Umbilical cord (tissue), 2 donors: ENCODE measurements around the gene NRXN2. TPM values are rescaled to one million over a fixed set of nuclear protein-coding genes. Genes with fewer than 3 reads are reported as not detected.

Source experiments
- DNase-seq: peaks from one replicate; pipeline ENCODE4 v3.0.0-alpha.2; 2015; ENCODE audit warnings: low spot score
- total RNA-seq: library from RNA; depleted of rRNA; stranded (reverse); fragments of >200 nt; gene quantifications from one replicate; pipeline ENCODE4 v1.2.3, GENCODE V29; 2014; ENCODE audit warnings: low replicate concordance; ENCODE audit not compliant: insufficient read depth

The NRXN2 gene
- total RNA-seq, 1 donor from 2014 or later, result 43.6 TPM

DNA sequence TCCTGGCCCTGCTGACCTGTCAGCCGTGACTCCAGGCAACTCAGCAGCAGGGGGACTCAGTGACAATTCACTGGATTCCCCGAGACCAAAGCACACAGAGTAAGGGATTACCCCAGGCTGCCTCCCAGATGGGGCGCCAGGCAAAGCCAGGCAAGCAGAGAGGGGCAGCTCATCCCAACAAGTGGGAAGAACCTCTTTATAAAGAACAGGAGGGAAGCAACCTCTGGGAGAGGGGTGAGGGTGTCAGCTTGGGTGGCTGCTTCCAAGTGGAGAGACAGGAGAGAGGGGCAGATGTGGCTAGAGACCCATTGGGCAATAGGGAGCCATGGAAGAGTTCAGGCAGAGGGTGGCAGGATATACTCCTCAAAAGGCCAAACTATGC lies 130.8 kb downstream of the NRXN2 start:
- DNase-seq, result no peak

DNA sequence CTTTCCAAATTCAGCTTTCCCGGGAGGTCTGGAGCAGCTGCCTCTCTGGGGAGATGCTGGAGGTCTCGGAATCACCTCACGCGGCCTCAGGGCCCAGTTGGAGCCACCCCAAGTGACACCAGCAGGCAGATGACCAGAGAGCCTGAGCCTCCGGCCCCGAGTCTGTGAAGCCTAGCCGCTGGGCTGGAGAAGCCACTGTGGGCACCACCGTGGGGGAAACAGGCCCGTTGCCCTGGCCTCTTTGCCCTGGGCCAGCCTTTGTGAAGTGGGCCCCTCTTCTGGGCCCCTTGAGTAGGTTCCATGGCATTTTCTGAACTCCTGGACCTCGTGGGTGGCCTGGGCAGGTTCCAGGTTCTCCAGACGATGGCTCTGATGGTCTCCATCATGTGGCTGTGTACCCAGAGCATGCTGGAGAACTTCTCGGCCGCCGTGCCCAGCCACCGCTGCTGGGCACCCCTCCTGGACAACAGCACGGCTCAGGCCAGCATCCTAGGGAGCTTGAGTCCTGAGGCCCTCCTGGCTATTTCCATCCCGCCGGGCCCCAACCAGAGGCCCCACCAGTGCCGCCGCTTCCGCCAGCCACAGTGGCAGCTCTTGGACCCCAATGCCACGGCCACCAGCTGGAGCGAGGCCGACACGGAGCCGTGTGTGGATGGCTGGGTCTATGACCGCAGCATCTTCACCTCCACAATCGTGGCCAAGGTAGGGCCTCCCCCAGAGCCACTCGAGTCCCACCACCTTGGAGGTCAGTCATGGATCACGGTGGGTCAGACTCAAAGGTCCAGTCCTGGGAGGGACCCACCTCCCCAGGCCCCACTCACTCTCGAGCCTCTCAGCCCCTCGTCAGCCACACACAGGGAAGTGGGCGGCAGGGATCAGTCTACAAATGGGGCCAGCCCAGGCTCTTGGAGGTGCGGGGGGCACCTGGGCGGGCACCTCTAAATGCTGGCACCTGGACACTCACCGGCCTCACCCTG lies 131.5 kb downstream of the NRXN2 start:
- DNase-seq, result no peak

DNA sequence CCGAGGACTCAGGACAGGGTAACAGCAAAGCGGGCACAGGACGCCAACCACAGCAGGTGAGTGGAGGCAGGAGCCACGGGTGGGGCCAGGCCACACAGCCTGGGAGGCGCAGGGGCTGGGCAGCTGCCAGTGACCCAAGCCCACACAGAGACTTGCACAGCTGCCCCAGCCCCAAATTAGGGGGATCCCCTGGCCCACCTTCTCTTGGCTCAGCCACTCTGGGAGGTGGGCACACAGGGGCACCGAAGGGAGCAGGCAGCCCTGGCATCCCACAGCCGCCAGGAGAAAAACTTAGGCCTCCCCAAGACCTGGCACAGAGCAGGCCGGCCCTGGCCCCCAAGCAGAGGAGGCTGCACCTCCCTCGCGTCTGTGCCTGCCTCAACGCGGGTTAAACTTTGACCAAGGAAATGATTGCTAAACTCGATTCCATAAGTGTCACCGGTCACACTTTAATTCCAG lies 132.2 kb downstream of the NRXN2 start, which contains the start of gene SLC22A12:
Gene SLC22A12, plus strand, starts transcription at position 458 of the 459 bp plus-strand sequence. CDS start 337 bp downstream, outside the sequence.
- DNase-seq, result no peak

DNA sequence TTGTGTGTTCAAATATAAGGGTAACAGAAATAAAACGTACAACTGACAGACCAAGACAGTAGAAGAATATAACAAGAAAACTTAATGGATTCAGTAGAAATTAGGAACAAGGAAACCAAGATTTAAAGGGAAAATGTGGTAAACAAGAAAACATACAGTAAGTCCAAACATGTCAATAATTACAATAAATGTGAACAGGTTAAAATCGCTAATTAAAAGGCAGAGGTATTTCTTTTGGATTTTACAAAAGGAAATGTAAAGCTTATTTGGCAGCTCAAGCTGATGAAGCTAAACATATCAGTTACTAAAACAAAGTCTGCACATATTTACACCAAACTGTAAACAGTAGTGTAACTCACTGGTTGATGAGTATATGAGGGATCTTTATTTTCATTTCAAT lies 134.3 kb downstream of the NRXN2 start:
- no peak for DNase-seq

DNA sequence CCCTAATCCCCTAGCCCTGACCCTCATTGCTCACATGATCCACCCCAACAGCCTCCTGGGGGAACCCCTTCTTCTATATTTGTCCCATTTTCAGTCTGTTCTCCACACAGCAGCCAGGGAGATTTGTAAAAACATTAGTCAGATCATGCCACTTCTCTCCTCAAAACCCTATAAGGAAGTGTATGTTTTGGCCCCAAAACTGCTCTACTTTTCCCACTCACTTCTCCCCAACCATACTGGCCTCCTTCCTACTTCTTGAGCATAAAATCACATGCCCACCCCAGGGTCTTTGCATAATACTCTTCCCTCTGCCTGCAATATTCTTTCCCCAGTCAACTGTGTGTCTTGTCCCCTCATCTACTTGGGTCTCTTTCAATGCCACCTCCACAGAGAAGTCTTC lies 136.6 kb downstream of the NRXN2 start:
- DNase-seq, result no peak

DNA sequence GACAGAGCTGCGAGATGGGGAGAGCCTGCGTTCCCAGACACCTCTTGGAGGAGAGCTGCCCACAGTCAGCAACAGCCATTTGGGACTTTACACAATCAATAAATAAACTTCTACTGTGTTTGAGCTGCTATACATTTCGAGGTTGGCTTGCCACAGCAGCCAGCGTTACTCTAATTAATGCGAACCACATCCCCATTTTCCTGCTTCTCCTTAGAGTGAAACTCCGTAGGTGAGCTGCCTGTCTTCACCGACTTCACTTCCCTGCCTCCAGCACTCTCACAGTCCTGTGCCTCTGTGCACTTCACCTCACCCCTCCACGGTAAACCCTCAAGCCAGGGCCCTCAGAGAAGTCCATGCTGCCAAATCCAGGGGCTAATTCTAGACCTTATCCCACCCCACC lies 137.8 kb downstream of the NRXN2 start:
- no peak for DNase-seq

DNA sequence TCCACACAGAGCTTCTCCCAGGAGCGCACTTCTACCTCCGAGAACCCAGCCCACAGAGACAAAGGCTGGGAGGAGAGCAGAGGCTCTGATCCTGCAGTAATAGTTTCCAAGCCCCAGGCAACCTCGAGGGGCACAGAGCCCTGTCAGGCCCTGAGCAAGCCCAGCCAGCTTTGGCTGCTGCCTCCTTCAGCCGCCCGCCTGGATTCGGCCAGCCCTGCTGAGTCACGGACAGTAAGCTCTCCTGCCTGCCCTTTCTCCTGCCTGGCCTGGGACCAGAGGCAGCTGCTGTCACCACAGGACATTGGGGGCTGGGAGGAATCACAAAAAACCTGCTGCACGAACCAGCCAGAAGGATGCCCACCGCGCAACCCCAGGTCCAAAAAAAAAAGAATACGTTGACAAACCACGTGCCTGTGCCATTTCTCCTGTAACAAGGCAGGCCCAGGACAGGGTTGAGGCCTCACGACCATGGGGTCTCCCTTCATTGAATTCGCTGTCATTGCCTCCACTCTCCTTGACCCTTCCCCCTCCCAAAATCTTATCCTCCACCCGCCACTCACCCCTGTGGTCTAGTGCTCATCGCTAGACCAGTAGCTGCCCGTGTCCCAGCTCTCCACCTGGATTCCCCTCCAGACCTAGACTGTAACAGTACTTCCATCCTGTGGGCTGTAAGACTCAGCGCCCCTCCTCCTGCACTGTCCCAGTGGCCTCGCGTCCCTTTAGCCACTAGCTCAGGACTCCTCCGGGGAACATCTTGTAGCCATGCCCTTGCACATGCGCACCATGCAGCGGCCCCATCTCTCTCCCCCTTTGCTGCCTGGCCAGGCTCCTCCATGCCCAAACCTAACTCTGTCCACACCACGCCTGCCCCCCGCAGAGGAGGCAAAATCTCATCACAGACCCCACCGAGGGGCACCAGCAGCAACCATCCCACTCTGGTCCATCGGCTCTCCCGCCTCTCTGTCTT lies 139.4 kb downstream of the NRXN2 start:
- no peak for DNase-seq

DNA sequence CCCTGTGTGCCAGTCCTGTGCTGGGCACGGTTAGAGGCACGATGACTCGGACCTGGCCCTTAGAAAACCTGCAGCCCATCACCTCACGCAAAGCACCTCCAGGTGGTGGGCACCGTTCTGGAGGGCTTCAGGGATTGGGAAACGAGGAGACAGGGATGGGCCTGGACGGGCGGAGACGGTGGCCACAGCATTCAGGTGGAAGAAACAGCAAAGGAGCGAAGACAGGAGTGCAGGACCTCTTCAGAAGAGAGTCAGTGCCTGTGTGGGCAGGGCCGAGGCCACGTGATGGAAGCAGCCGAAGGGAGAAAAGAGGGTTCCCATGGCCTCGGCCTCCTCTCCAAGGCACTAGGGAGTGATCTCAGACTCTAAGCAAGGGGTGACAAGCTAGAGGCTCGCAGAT lies 140.1 kb downstream of the NRXN2 start:
- no peak for DNase-seq

DNA sequence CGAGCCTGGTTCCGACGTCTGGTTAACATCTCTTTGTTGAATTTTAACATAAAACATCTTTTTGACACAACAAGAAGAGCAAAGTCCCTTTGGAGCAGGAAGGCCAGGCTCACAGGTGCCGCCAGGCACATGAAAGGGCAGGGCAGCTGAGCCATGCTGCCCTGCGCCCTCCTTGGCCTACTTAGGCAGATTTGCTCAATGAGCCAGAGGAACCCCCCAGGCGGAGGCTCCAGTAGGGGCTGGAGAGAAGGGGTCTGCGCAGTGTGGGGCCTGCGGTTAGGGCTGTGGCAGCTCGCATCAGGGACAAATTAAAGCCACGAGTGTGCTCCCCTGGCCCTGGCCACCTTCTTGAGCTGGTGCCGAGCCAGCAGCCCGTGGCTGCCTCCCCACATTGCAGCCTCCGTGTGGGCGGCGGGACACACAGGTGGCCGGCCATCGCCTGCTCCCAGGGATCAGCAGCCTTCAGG lies 141.9 kb downstream of the NRXN2 start:
- DNase-seq, result no peak

DNA sequence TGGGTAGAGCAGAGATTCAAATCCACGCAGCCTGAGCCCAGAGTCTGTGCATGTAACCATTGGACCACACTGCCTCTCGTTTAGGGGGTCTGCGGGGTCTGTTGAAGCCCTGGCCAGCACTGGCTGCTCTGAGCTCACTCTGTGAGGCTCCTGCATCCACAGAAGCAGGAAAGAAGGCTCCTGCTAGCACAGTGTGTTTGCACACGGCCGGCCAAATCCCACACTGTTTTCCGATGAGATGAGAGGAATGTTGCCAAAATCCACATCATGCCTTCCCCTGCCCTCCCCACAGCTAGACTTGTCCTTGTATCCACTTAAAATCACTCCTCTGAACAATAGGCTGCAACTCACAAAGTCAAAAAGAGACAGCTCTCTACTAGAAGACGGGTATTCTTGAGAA lies 142.6 kb downstream of the NRXN2 start:
- peak; percentile 28 for DNase-seq

DNA sequence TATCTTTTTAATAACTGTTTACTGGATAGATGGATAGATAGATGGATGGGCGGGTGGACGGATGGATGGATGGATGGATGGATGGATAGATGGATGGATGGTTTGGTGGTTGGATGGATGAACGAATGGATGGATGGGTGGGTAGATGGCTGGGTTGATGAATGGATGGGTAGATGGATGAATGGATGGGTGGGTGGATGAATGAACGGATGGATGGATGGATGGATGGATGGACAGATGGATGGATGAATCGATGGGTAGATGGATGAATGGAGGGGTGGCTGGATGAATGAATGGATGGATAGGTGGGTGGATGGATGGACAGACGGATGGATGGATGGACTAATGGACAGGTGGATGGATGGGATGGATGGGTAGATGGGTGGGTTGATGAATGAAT lies 145.8 kb downstream of the NRXN2 start:
- no peak for DNase-seq

DNA sequence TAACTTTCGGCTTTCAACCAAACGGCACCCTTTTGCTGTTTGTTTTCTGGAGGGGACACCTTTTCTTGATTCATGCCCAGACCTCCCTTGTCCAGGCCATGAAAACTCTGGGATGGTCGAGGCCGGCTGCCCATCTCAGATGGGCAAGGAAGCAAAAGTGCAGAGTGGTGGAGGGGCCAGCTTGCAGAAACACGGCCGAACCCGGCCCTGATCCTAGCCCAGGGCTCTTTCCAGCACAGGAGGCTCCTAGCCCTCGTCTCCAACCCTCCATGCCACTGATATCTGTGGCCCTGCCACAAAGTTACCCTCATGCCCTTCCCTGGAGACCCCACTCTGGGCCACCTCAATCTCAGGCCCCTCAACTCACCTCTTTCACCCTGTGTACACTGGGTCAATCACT lies 150.9 kb downstream of the NRXN2 start:
- DNase-seq, result no peak

DNA sequence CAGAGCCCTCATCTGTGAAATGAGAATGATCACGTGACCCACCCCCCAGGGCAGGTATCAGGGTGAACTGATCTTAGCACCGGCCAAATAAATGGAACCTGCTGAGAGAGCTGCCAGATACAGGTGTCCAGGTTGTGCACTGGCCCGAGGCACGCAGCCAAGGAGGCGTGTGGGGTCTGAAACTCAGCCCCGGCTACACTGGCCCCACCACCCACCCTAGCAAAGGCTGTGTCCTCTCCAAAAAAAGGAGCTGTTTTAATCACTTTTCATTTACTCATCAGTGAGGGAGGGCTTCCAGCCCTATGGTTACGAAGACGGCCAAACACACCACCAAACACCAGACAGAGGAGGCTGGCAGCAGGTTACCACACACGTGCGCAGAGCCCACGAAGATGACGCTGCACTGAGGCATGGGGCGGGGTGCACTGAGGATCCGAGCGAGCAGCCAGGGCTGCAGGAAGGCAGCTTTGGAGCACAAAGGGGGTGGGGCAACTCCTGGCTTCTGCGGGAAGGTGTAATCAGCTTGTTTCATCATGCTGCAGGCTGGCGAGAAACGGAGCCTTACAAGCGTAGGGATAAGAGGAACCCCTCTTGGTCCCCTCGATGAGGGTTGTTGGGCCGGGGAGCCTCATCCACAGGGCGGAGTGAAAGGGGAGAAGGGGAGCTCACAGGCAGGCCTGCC lies 151.4 kb downstream of the NRXN2 start:
- peak; percentile 62 for DNase-seq

DNA sequence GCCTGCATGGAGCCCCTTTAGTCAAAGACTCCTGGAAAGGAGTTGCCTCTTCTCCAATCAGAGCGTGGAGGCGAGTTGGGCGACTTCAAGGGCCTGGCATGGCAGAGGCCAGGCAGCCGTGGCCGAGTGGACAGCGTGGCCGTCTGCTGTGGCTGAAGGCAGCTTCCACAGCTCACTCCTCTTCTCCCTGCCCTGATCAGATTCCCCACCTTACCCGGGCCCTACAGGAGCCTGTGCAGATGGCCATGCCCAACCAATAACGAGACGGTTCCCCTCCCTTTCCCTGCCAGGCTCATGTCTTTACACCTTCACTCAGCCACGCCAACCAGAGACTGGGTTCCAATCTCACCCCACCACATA lies 152.0 kb downstream of the NRXN2 start:
- DNase-seq, result no peak

DNA sequence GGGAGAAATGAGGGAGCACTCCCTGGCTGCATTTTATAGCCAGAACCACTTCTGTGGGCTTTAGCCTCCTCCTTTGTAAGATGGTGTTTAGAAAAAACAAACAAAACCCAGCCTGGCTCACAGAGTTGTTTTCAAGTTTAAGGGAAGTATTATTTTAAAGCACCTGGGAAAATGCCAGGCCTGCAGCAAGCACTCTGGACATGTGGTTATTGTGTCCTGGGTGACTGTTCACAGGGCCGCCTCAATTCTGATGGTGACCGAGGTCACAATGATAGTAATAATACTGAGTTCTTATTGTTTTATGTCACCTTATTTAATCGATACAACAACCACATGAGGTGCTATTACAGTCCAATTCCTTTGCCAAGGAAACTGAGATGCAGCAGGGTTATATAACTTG lies 152.7 kb downstream of the NRXN2 start:
- no peak for DNase-seq

DNA sequence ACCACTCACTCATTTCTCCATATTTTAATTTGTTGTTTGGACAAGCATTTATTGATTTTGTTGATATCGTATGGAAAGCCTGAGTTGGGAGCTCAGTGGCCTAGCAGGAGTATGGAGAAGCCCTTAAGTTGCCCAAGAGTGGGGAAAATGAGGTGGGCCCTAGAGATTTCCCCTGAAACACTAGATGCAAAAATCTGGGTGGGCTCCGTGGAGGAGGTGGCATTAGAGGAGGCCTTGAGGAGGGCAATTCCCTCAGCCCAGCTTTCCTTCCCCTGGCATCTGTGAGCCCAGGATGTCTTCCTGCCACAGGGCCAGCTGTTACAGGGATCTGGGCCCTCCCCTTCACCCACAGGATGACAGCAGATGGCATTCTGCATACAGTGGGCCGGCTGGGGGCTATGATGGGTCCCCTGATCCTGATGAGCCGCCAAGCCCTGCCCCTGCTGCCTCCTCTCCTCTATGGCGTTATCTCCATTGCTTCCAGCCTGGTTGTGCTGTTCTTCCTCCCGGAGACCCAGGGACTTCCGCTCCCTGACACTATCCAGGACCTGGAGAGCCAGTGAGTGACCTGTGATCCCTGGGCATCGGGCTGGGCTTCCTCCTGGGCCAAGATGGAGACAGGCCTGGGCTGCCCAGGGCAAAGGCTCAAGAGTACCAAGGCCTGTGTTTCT lies 153.6 kb downstream of the NRXN2 start:
- DNase-seq, result no peak

DNA sequence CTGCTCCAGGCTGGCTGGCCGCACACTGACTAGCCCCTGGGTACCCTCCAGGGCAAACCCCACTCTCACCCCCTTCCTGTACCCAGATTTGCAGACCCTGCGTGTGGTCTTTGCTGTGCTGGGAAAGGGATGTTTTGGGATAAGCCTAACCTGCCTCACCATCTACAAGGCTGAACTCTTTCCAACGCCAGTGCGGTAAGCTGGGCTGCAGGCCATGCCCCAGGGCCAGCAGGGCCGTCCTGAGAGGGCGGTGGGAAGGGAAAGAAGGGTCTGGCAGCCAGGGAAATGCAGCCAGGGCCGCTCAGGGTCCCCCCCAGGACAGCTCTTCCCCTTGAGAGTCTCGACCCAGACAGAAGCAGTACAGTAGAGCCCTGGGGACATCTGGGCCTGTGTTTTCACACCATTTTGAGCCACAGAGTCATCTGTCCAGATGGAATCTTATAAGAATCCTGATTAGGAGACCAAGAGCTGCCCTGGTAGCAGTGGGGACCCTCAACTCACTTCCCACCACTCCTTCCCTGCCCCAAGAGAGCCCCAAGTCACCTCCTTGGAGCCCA lies 154.3 kb downstream of the NRXN2 start:
- no peak for DNase-seq

DNA sequence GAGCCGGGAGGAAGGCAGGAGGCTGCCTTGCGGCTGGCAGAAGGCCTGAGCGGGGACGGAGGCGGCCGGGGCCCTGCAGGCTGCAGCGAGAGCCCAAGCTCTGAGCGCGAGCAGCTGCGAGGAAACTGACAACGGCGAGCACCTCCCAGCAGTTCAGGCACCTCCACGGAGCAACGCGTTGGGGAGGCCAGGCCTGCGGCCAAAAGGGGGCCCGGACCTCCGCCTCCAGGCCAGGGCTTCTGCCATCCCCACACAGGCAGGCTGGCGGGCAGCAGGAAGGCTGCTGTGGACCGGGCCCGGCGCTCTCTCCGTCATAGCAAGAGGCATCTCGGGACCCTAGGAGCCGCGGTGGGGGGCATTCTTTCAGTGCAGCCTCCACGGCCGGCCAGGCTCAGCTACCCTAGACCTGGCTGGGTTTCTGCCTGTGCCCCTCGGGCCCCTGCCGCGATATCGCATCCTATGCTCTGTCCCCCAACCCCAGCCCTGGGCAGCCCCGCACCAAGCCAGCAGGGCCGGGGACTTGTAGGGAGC lies 154.9 kb downstream of the NRXN2 start:
- no peak for DNase-seq

DNA sequence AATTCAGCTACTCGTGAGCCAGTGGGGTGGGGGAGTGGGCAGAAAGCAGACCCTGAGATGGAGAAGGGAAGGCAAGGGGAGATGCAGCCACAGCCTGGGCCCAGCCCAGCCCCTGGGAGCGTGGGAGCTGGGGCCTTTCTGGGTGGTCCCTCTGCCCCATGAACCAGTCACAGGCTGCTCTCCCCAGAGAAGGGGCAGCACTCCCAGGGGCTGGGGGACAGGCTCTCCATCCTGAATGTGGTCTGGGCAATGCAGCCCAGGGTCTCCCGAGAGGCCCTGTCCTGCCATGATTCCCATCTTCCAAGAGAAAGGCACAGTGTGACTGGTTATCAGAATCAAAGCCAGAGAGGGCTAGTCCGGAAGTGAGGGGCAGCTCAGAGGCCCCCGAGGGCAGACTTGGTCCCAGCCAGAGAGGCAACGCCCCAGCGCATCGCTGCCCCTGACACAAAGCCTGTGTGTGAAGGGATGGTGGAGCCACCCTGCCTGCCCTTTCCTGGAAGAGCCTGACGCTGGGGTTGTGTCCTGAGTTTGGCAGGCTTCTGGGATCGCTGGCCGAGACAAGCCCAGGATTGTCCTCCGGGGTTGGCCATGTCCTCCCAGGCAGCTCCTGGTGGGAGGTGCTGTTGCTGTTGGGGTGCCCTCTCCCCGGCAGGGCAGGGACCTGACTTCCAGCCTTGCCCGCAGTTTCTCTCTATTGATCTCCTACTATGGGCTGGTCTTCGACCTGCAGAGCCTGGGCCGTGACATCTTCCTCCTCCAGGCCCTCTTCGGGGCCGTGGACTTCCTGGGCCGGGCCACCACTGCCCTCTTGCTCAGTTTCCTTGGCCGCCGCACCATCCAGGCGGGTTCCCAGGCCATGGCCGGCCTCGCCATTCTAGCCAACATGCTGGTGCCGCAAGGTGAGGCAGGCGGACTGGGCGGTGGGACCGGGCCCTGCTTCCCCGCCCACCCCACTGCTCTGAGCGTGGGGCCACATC lies 155.8 kb downstream of the NRXN2 start:
- DNase-seq, result no peak
